Osteoblast (primary cell): Measurements from ENCODE around the gene IRF6. TPM values are rescaled to one million over a fixed set of nuclear protein-coding genes. Genes with fewer than 3 reads are reported as not detected.
A peak's percentile ranks its signal among the peaks of the same experiment; 100 is the strongest.

Experiments used
- DNase-seq: peaks from one replicate; pipeline ENCODE4 v3.0.0; 2011; ENCODE audit warnings: low spot score, mixed read lengths; ENCODE audit not compliant: insufficient read length; ENCODE audit errors: missing footprints
- H2AFZ ChIP-seq: 2 replicates; pipeline ENCODE4 v1.6.0; 2011; ENCODE audit warnings: mild to moderate bottlenecking, low read length
- H3K27ac ChIP-seq: 2 replicates; pipeline ENCODE4 v1.5.1; 2011; ENCODE audit warnings: mild to moderate bottlenecking, low read depth, low read length, moderate library complexity
- H3K27me3 ChIP-seq: 2 replicates; pipeline ENCODE4 v1.6.0; 2012; ENCODE audit warnings: mild to moderate bottlenecking, control low read depth, inconsistent platforms, low read length, moderate library complexity; ENCODE audit not compliant: insufficient read depth
- H3K36me3 ChIP-seq: 2 replicates; pipeline ENCODE4 v1.5.1; 2011; ENCODE audit warnings: mild to moderate bottlenecking, low read length, control low read depth, moderate library complexity; ENCODE audit not compliant: insufficient read depth
- H3K4me1 ChIP-seq: 2 replicates; pipeline ENCODE4 v1.5.1; 2011; ENCODE audit warnings: mild to moderate bottlenecking, low read length, control low read depth, moderate library complexity; ENCODE audit not compliant: insufficient read depth
- H3K4me2 ChIP-seq: 2 replicates; pipeline ENCODE4 v1.6.0; 2011; ENCODE audit warnings: mild to moderate bottlenecking, low read length; ENCODE audit not compliant: insufficient read depth
- H3K4me3 ChIP-seq: fragments of 200-600 bp; sonication (generic); 3 replicates; pipeline ENCODE4 v1.5.1; 2012; ENCODE audit warnings: mild to moderate bottlenecking, low read length, inconsistent platforms; ENCODE audit not compliant: insufficient read depth
- H3K79me2 ChIP-seq: 2 replicates; pipeline ENCODE4 v1.6.0; 2012; ENCODE audit warnings: mild to moderate bottlenecking, low read length, control low read depth, inconsistent platforms; ENCODE audit not compliant: insufficient read depth
- H3K9me3 ChIP-seq: 2 replicates; pipeline ENCODE4 v1.5.1; 2011; ENCODE audit warnings: low read depth, low read length, control low read depth
- H4K20me1 ChIP-seq: 2 replicates; pipeline ENCODE4 v1.6.0; 2012; ENCODE audit warnings: mild to moderate bottlenecking, low read length, control low read depth; ENCODE audit not compliant: insufficient read depth
- total RNA-seq: library from RNA; depleted of rRNA; stranded (reverse); fragments of >200 nt; gene quantifications from 2 replicates; pipeline ENCODE4 v1.2.3, GENCODE V29; 2012
- TF ChIP-seq, protein P1 (sequence below): IDR thresholded peaks from 2 replicates; pipeline ENCODE4 v1.5.1; 2011; ENCODE audit warnings: mild to moderate bottlenecking, low read depth, low read length, moderate library complexity; ENCODE audit errors: extremely low read depth

IRF6 gene
- total RNA-seq, 1 donor: 0.72 TPM

GRCh38 chr1:209853676-209854075, 47.7 kb upstream of the IRF6 start:
- TF ChIP-seq, protein P1, sequence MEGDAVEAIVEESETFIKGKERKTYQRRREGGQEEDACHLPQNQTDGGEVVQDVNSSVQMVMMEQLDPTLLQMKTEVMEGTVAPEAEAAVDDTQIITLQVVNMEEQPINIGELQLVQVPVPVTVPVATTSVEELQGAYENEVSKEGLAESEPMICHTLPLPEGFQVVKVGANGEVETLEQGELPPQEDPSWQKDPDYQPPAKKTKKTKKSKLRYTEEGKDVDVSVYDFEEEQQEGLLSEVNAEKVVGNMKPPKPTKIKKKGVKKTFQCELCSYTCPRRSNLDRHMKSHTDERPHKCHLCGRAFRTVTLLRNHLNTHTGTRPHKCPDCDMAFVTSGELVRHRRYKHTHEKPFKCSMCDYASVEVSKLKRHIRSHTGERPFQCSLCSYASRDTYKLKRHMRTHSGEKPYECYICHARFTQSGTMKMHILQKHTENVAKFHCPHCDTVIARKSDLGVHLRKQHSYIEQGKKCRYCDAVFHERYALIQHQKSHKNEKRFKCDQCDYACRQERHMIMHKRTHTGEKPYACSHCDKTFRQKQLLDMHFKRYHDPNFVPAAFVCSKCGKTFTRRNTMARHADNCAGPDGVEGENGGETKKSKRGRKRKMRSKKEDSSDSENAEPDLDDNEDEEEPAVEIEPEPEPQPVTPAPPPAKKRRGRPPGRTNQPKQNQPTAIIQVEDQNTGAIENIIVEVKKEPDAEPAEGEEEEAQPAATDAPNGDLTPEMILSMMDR: no peak
- no peak overlapping the region for H3K4me3 ChIP-seq
- peaks cover 17% of the 10 kb centered on the region for H3K4me1 ChIP-seq
- H3K79me2 ChIP-seq: peaks cover 14% of the 10 kb centered on the region
- H3K4me2 ChIP-seq: no peak overlapping the region
- no peak for DNase-seq
- no peaks in the 10 kb centered on the region for H3K27me3 ChIP-seq
- H3K9me3 ChIP-seq: no peaks in the 10 kb centered on the region
- no peak overlapping the region for H3K27ac ChIP-seq
- peaks cover 43% of the 10 kb centered on the region for H3K36me3 ChIP-seq
- H2AFZ ChIP-seq: no peak overlapping the region
- H4K20me1 ChIP-seq: no peaks in the 10 kb centered on the region

- Histone ChIP-seq H3K36me3 (peaks cover 49% of the 10 kb centered on the region), H3K9me3 (no peaks in the 10 kb centered on the region), H3K4me3 (no peak overlapping the region), H3K27me3 (no peaks in the 10 kb centered on the region), H2AFZ (no peak overlapping the region), H3K79me2 (peaks cover 42% of the 10 kb centered on the region), H3K27ac (peak overlapping the region; percentile 75), H3K4me1 (peaks cover 28% of the 10 kb centered on the region), H3K4me2 (no peak overlapping the region), H4K20me1 (no peaks in the 10 kb centered on the region)
- DNase-seq: peak; percentile 95
- TF ChIP-seq, protein P1: peak; percentile 79
These were observed 44.5 kb upstream of the IRF6 start for GRCh38 chr1:209850342-209850979.

DNA sequence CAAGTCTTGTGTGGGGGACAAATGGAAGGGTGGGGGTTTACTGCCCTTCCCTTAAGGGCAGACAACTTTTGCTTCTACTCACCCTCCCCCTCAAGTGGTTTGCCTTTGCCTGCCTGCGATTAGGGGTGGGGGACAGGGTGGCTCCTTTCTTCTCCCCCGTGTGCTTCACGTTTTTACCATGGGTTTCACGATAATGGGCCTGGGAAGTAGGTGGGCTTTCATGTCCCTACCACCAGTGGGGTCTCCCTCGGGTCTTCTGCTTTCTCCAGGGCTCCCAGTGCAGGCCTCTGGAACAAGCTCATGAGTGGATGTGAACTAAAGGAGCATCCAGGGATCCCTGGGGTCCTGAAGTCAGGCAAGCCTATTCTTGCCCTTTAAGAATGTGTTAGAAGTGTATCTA, 43.4 kb upstream of the IRF6 start:
- no peak for DNase-seq
- TF ChIP-seq, protein P1: no peak
- Histone ChIP-seq H3K27me3 (no peaks in the 10 kb centered on the region), H3K4me1 (peaks cover 35% of the 10 kb centered on the region), H3K36me3 (peaks cover 54% of the 10 kb centered on the region), H3K9me3 (no peaks in the 10 kb centered on the region), H4K20me1 (no peaks in the 10 kb centered on the region), H3K27ac (peak overlapping the region; percentile 75), H3K4me2 (no peak overlapping the region), H3K79me2 (peaks cover 49% of the 10 kb centered on the region), H2AFZ (no peak overlapping the region), H3K4me3 (no peak overlapping the region)

GRCh38 chr1:209845408-209845725, 39.4 kb upstream of the IRF6 start:
- Histone ChIP-seq H4K20me1 (no peaks in the 10 kb centered on the region), H3K79me2 (peaks cover 79% of the 10 kb centered on the region), H3K27me3 (no peaks in the 10 kb centered on the region), H3K4me2 (peak overlapping the region; percentile 18), H3K4me1 (peaks cover 35% of the 10 kb centered on the region), H3K27ac (peak overlapping the region; percentile 81), H3K4me3 (no peak overlapping the region), H2AFZ (no peak overlapping the region), H3K9me3 (no peaks in the 10 kb centered on the region), H3K36me3 (peaks cover 58% of the 10 kb centered on the region)
- TF ChIP-seq, protein P1: no peak
- DNase-seq: no peak
